GM12878 (cell line): Measurements from ENCODE around the gene EPOP.

Source experiments
- BCL11A ChIP-seq: IDR thresholded peaks from 2 replicates; pipeline ENCODE4 v1.6.1; 2011; ENCODE audit warnings: low read depth, low read length
- CBX5 ChIP-seq: sonication (generic); IDR thresholded peaks from 2 replicates; pipeline ENCODE4 v1.6.1; 2016; ENCODE audit warnings: low read depth, moderate library complexity, mild to moderate bottlenecking, inconsistent platforms
- CHD2 ChIP-seq: IDR thresholded peaks from 2 replicates; pipeline ENCODE4 v1.6.1; 2011; ENCODE audit warnings: low read depth, low read length, improper control_type of control experiment, borderline replicate concordance
- IKZF2 ChIP-seq, 2 experiments: fragments of 450-650 bp; IDR thresholded peaks; 2 replicates each; pipeline ENCODE4 v1.6.1; 2017; ENCODE audit warnings: mild to moderate bottlenecking in 2 of 2, moderate library complexity in 2 of 2
- POLR2A ChIP-seq: IDR thresholded peaks from 2 replicates; pipeline ENCODE4 v1.6.1; 2011; ENCODE audit warnings: low read depth, mild to moderate bottlenecking, low read length
- ZBED1 ChIP-seq: IDR thresholded peaks from 2 replicates; pipeline ENCODE4 v1.6.1; 2016; ENCODE audit warnings: borderline replicate concordance
- TF ChIP-seq, protein P1 (sequence below), 3 experiments: IDR thresholded peaks in 2 of 3; conservative IDR thresholded peaks in 1 of 3; 2 replicates each; pipeline ENCODE4 v1.5.1; 2011; ENCODE audit warnings: low read depth in 3 of 3, low read length in 3 of 3, mild to moderate bottlenecking in 3 of 3, control low read depth in 2 of 3, moderate library complexity in 2 of 3, inconsistent platforms in 1 of 3, mixed read lengths in 1 of 3; ENCODE audit not compliant: control insufficient read depth in 2 of 3, insufficient read depth in 1 of 3; ENCODE audit errors: extremely low read depth in 1 of 3
- TF ChIP-seq, protein P2 (sequence below): fragments of 450-650 bp; IDR thresholded peaks from 2 replicates; pipeline ENCODE4 v1.6.1; 2016; ENCODE audit warnings: mild to moderate bottlenecking
- TF ChIP-seq, protein P3 (sequence below): IDR thresholded peaks from 2 replicates; pipeline ENCODE4 v1.6.1; 2011; ENCODE audit warnings: mild to moderate bottlenecking, low read depth, low read length, moderate library complexity; ENCODE audit not compliant: insufficient replicate concordance

DNA sequence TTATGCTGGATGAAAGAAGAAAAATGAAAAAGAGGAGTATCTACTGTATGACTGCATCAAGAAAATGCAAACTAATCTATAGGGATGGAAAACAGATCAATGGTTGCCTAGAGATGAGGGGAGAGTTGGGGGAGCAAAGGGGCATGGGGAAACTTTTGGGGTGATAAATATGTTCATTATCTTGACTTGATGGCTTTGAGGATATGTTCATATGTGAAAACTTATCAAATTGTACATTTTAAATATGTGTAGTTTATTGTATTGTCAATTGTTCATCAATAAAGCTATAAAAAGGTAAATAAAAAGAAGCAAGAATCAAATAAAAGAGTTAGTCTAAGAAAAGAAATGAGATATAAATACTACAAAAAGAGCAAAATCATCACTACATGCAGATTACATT lies 49.3 kb downstream of the EPOP start:
- TF ChIP-seq, protein P1, sequence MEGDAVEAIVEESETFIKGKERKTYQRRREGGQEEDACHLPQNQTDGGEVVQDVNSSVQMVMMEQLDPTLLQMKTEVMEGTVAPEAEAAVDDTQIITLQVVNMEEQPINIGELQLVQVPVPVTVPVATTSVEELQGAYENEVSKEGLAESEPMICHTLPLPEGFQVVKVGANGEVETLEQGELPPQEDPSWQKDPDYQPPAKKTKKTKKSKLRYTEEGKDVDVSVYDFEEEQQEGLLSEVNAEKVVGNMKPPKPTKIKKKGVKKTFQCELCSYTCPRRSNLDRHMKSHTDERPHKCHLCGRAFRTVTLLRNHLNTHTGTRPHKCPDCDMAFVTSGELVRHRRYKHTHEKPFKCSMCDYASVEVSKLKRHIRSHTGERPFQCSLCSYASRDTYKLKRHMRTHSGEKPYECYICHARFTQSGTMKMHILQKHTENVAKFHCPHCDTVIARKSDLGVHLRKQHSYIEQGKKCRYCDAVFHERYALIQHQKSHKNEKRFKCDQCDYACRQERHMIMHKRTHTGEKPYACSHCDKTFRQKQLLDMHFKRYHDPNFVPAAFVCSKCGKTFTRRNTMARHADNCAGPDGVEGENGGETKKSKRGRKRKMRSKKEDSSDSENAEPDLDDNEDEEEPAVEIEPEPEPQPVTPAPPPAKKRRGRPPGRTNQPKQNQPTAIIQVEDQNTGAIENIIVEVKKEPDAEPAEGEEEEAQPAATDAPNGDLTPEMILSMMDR (IDR thresholded peaks at IDR 0.05 in 2 of 3, conservative IDR thresholded peaks at IDR 0.05 in 1 of 3; ENCODE audit: control insufficient read depth in 2 of 3, extremely low read depth in 1 of 3, insufficient read depth in 1 of 3, low read depth in 3 of 3, low read length in 3 of 3) = no peak
- TF ChIP-seq POLR2A (no peak), ZBED1 (no peak), CHD2 (no peak), BCL11A (no peak), CBX5 (no peak), IKZF2 (IDR thresholded peaks at IDR 0.05) (no peak)
- TF ChIP-seq, protein P2, sequence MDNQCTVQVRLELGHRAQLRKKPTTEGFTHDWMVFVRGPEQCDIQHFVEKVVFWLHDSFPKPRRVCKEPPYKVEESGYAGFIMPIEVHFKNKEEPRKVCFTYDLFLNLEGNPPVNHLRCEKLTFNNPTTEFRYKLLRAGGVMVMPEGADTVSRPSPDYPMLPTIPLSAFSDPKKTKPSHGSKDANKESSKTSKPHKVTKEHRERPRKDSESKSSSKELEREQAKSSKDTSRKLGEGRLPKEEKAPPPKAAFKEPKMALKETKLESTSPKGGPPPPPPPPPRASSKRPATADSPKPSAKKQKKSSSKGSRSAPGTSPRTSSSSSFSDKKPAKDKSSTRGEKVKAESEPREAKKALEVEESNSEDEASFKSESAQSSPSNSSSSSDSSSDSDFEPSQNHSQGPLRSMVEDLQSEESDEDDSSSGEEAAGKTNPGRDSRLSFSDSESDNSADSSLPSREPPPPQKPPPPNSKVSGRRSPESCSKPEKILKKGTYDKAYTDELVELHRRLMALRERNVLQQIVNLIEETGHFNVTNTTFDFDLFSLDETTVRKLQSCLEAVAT = no peak
- TF ChIP-seq, protein P3, sequence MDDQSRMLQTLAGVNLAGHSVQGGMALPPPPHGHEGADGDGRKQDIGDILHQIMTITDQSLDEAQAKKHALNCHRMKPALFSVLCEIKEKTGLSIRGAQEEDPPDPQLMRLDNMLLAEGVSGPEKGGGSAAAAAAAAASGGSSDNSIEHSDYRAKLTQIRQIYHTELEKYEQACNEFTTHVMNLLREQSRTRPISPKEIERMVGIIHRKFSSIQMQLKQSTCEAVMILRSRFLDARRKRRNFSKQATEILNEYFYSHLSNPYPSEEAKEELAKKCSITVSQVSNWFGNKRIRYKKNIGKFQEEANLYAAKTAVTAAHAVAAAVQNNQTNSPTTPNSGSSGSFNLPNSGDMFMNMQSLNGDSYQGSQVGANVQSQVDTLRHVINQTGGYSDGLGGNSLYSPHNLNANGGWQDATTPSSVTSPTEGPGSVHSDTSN = no peak
